NOMO-1 treated with DMSO at 0.1 percent for 48 hours (cell line): ENCODE data around the gene SYTL2.
A peak's percentile ranks its signal among the peaks of the same experiment; 100 is the strongest.

ENCODE experiments used
- DNase-seq: peaks from one replicate; lab custom pipeline; 2025; ENCODE audit not compliant: unreplicated experiment; lab: John Stamatoyannopoulos, UW

Gene SYTL2

GRCh38 chr11:85766721-85767161 is 44.2 kb downstream of the SYTL2 start:
- no peak for DNase-seq

DNA sequence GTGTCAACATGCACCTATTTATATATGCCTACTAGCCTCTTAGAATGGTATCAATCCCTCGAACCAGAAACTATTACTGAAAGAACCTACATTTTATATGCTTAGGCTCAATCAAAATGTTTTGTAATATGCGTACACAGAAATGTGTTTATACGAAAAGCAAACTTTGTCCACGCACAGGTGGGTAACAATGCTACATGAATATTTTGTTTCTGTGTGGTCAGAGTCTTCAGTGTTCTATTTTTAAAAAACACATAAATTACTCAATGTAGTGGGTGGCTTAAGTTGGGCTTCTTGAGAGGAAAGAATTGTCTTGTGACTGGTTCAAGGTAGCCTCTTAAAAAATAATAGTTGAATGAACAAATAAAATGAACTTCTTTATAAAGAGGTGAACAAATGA is 46.1 kb downstream of the SYTL2 start:
- no peak for DNase-seq

GRCh38 chr11:85762226-85762625 is 48.7 kb downstream of the SYTL2 start:
- no peak for DNase-seq

GRCh38 chr11:85759915-85760314 is 51.0 kb downstream of the SYTL2 start:
- no peak for DNase-seq

- DNase-seq: no peak
Observed at GRCh38 chr11:85758480-85759039, 52.4 kb downstream of the SYTL2 start.

DNA sequence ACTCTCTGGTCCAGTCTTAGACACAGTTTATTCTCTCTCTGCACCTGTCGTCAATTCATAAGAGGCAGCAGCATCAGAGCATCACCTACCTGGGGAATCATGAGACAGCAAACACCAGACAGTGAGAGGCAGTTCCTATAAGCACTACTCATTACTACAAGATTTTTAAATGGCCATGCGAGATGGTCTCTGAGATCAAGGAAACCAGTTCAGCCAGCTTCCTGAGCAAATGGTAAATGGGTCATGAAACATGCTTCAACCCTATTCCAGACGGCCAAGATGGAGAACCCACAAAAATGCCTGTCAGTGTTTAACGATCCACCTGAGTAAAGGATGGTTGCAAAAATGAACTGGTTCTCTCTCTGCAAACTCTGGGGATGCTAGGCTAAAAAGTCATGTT is 52.9 kb downstream of the SYTL2 start:
- no peak for DNase-seq

DNA sequence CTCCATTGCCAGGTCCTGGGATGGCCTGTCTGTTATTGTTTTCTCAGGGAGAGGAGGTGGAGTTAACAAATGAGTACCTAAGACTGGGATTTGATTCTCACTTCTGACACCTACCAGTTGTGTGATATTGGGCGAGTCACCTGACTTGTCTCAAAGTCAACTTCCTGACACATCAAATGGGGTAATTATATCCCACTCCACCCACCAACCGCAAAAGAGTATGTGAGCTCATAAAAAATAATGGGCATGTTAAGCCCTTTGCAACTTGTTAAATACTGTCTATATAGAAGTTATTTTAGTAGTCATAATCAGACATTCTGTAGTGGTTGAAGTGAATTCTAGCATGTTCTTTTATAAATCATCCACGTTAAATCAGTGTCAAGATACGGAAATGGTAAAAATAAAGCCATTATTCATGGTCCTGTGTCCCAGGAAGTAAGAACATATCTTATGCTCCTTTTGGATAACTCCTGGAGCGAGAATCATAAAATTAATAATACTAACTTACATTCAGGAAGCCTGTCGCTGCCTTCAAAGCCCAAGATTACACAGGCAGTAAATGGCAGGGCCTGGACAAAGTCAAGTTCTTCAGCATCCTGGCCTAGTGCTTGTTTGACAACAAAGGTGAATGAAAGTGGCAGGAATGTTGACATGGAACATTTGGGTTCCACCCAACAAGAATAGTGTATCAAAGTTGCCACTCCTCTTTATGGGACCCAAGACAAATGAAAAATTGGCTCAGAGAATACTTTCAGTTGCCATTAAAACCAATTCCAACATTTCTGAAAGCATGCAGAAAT is 54.3 kb downstream of the SYTL2 start:
- no peak for DNase-seq

DNA sequence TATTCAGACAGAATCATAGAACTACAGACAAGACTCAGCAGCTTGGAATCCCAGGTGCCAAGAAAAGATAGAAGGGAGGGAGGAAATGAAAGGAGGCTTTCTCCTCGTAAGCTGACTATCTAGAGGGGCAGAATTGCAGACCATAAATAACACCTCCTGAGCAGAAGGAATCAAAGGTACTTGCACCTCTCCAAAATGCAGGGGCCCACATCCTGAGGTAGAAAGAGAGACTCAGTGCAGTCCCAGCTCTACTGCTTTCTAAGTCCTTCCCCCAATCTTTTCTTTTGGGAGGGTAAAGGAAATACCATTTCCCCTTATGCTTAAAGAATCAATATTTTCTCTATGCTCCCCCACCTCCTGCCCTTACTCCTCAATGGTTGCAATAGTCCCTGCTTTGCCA is 55.2 kb downstream of the SYTL2 start:
- no peak for DNase-seq

DNA sequence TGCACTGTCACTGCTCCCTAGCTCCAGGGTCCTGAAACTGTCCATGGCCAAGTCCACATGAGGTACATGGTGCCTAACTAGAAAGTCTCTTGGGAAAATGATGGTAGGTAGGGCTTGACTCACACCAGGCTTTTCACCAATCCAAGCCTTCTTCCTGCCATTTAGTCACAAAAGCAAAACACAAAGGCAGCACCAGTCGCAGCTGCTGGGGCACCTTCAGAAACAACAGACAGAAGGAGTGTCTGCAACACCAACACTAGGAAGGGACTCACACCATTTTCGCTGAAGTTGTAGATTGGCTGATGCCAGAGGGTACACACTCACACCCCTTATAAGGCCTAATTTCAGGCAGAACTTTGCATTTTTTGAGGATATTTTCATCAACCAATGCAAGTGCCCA is 55.7 kb downstream of the SYTL2 start:
- no peak for DNase-seq

- DNase-seq: no peak
Observed at GRCh38 chr11:85752890-85753581, 57.9 kb downstream of the SYTL2 start.

- no peak for DNase-seq
Observed at GRCh38 chr11:85752201-85752889, 58.6 kb downstream of the SYTL2 start.

- DNase-seq: no peak
Observed at GRCh38 chr11:85751724-85752123, 59.2 kb downstream of the SYTL2 start.

DNA sequence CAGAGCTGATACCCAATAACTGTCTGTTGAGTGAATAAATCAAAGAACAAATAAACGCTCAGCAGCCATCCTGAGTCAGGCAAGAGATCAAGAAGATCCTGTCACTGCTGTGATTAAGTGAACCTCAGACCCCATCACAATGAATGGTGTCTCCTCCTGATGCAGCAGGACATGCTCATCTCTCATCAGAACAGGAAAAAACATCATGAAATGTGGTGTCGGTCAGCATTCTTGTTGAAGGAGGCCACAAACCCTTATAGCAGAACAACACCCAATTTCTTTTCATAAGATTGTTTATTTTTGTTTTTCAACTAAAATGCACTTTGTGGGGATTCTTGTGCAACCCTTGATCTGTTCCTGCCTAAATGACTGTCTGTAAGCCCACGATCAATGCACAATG is 60.3 kb downstream of the SYTL2 start:
- DNase-seq: no peak

- DNase-seq: no peak
Observed at GRCh38 chr11:85749884-85750283, 61.1 kb downstream of the SYTL2 start.

- no peak for DNase-seq
Observed at GRCh38 chr11:85749287-85749834, 61.6 kb downstream of the SYTL2 start.

DNA sequence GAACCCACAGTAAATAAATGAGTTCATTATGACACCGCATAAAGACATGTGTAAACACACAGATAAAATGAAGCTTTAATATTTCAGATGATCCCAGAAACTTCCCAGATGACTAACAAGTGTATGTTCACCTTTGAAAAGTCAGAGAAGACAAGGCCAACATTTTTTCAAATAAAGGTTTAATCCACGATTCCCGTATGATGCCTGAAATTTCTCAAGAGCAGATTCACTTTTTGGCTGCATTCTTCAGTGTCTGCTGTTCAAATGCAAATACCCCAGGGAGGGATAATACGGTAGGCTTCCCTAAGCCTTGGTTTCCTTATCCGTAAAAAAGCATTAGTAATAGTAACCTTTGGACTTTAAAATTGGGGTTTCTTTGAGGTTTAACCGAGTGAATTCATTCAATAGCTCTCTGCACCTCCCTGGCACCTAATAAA is 62.5 kb downstream of the SYTL2 start:
- no peak for DNase-seq

DNA sequence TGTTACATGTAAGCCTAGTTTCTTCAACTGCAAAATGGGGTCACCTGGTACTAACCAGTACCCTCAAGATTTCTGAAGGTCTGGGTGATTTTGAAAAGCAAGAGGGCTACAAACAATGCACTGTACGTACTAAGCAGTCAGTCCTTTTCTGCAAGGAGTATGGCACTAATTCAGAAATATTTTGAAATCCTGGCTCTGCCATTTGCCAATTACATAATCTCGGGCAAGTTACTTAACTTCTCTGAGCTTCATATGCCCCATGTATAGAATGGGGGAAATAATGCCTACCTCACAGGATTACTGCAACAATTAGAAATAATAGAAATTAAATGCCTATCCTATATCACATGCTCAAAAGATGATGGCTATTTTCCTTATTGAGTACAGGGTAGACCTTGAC is 64.3 kb downstream of the SYTL2 start:
- DNase-seq: peak; percentile 8

- DNase-seq: no peak
Observed at GRCh38 chr11:85745626-85746025, 65.3 kb downstream of the SYTL2 start.

- no peak for DNase-seq
Observed at GRCh38 chr11:85742873-85743275, 68.1 kb downstream of the SYTL2 start.

DNA sequence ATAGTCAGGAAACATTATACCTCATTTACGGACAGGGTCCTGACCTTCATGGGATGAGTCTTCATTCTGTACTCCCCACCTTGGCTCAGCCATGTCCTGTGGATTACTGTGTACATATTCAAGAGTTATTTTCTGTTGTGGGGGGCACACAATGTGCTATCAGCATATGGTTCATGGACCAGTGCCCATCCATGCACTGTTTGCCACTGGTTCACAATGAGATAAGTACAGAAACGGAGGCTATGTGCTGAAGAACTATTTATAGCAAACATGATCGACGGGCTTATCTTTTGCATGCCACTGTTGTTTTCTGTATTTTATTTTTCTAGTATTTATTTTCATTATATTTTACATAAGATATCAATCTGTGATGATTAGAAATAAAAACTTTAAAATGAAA is 68.6 kb downstream of the SYTL2 start:
- no peak for DNase-seq
